Islet precursor cell (in vitro differentiated cells): Measurements from ENCODE around the gene C14orf93.
A peak's percentile ranks its signal among the peaks of the same experiment; 100 is the strongest.
"Not testable (repeated sequence)": the region's sequence is repeated elsewhere in the genome, so short reads cannot be mapped to it uniquely, and the experiment has no call there.

Source experiments
- DNase-seq: peaks from one replicate; pipeline ENCODE4 v3.0.0-alpha.2; 2018

The C14orf93 gene

GRCh38 chr14:23020143-23021128 lies 10.5 kb upstream of the C14orf93 start:
- DNase-seq = no peak

DNA sequence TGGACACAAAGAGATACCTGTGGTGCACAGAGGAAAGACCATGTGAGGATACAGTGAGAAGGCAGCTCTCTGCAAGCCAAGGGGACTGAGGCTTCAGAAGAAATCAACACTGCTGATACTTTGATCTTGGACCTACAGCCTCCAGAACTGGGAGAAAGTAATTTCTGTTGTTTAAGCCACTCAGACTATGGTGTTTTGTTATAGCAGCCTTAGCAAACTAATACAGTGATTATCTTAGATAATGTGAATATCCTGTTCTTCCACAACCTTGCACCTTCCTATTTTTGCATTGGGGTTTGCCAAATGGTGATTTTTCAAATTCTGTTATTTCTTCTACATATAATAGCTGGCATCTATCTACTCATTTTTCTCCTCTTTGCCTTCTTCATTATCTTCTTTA lies 8.2 kb upstream of the C14orf93 start:
- no peak for DNase-seq

DNA sequence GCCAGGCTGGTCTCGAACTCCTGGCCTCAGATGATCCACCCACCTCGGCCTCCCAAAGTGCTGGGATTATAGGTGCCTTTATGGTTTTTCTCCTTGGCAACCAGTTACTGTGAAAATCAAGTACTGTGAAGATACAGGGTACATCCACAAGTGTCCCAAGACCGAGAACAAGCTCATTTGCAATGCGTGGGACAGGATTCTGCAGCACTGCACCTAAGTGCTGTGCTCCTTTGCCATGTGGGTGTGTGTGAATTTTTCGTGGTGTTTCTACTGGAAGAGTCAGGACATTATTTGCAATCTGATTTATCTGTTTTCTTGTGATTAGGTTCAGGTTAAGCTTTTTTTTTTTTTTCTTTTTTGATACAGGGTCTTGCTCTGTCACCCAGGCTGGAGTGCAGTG lies 7.1 kb upstream of the C14orf93 start:
- DNase-seq = no peak

DNA sequence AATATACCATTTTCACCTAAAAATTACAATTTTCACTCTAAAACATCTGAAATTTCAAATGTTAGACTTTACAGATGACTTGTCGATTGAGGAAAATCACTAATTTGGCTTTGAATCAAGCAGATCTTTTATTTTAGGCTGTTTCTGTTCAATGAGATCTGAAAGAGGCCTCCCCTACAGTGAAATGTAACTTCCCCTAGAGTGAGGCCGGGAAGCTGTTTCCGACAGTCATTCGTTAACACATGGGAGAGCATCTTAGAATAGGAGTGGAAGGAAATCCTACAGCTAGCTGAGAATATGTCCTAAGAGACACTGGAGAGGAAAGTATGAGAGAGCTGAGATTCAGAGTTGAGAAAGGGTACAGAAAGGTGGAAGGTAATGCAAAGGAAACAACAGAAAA lies 5.7 kb upstream of the C14orf93 start:
- DNase-seq = no peak

DNA sequence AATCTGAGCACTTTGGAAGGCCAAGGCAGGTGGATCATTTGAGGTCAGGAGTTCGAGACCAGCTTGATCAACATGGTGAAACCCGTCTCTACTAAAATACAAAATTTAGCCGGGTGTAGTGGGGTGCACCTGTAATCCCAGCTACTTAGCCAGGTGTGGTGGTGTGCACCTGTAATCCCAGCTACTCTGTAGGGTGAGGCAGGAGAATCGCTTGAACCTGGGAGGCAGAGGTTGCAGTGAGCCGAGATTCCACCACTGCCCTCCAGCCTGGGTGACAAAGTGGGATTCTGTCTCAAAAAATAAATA lies 3.8 kb upstream of the C14orf93 start:
- DNase-seq = not testable (repeated sequence)

DNA sequence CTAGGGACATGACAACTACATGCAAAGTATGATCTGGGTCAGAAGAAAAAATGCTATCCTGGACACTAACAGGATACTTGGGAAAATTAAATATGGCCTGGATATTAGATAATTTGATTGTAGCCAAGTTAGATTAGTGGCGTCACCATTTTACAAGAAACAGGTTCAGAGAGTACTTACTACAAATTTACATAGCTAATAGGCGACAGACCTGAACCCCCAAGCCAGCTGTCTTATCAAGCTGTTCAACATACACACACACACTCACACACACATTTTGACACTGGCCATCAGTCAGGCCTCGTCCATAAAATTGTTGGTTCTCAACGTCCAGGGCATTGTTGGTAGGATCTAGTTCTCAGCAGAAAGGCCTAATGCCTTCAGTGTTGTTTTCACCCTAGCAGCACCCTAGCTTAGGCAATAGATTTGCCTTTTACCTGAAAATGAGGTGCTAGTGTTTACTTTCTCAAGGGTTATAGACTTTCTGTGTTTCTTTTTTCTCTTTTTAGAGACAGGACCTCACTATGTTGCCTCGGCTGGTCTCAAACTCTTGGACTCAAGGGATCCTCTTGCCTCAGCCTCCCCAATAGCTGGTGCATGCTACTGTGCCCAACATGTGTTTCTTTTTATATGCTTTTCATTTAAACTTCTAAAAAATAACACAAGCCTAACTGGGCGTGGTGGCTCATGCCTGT lies 3.3 kb upstream of the C14orf93 start:
- no peak for DNase-seq

GRCh38 chr14:23009483-23009938 lies 432 bp downstream of the C14orf93 start:
- DNase-seq = no peak

GRCh38 chr14:23008831-23009230 lies 1.1 kb downstream of the C14orf93 start:
- no peak for DNase-seq

DNA sequence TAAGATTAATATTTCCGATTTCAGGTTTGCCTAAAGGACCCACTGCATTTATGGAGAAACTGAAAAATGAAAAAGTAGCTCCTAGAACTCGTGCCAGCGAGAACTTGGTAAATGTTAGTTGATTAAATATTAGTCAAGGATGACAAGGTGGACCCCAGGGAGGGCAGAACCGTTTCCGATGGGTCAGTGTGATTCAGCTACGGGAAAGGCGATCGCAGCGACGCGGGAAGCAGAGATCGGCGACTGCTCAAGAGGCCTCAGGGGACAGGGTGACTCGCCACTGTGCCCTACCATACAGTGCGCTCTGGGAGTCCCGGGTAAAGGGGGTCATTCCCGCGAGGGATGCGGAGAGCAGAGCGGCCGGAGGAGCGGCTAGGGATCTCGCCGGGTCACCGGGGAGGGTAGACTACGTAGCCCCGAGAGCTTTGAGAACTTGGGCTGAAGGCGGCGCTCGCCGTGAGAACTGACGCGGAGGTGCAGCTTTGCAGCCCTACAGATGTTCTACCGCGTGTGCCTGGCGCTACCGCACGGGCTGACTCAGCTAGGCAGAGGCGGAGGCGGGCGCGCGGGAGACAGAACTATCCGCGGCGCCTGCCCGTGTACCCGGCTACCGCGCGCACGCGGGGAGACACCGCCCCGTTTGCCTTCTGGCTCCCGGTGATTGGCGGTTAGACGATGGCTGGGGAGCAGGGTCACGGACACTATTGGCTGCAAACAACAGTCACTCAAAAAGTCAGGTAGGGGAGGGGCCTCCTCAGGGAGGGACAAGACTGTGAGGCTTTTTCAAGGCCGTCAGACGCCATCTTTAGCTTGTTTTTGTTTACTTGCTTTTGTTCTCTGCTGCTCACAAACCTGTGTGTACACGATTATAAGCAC lies 3.2 kb downstream of the C14orf93 start:
- peak; percentile 99 for DNase-seq

GRCh38 chr14:23006188-23006534 lies 3.8 kb downstream of the C14orf93 start:
- DNase-seq = no peak

GRCh38 chr14:23005451-23006187 lies 4.3 kb downstream of the C14orf93 start:
- DNase-seq = no peak

DNA sequence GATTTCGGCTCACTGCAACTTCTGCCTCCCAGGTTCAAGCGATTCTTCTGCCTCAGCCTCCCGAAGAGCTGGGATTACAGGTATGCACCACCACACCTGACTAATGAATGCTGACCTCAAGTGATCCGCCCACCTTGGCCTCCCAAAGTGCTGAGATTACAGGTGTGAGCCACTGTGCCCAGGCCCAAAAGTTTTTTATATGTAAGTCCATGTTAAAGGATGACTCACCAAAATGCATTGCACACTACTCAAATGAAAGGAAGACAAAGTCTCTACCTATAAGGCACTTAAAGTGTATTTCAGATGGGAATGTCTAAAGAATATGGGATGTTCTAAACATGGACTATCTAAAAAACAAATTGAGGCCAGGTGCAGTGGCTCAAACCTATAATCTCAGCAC lies 5.7 kb downstream of the C14orf93 start:
- not testable (repeated sequence) for DNase-seq

DNA sequence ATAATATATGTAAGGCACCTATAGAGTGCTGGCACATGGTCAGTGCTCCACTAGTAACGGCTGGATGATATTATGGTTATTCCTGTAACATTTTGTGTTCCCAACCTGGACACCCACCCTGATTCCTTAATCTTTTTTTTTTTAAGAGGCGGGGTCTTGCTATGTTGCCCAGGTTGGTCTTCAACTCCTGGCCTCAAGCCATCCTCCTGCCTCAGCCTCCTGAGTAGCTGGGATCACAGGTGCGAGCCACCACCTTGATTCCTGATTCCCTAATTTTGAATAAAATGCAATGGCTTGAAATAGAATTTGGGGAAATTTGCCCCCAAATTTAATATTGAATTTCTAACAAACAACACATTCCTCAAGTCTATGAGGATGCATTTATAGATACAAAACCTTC lies 7.4 kb downstream of the C14orf93 start:
- DNase-seq = no peak

DNA sequence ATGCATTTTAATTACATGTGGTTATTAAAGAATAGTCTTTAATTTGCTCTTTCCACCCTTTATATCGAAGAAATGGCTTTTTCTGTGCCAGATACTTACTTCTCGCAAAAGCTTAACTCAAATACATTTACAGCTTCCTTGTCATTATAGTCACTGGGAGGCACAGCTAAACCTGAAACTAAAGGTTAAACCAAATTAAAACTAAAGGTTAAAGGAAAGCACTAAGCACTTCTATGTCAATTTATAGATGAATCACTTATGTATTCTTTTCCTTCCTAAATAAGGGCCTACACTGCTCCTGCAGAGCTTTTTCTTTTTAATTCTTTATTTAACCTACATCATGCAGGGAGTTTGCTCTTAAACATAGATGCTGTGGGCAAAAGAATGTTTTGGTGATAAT lies 9.1 kb downstream of the C14orf93 start:
- no peak for DNase-seq

DNA sequence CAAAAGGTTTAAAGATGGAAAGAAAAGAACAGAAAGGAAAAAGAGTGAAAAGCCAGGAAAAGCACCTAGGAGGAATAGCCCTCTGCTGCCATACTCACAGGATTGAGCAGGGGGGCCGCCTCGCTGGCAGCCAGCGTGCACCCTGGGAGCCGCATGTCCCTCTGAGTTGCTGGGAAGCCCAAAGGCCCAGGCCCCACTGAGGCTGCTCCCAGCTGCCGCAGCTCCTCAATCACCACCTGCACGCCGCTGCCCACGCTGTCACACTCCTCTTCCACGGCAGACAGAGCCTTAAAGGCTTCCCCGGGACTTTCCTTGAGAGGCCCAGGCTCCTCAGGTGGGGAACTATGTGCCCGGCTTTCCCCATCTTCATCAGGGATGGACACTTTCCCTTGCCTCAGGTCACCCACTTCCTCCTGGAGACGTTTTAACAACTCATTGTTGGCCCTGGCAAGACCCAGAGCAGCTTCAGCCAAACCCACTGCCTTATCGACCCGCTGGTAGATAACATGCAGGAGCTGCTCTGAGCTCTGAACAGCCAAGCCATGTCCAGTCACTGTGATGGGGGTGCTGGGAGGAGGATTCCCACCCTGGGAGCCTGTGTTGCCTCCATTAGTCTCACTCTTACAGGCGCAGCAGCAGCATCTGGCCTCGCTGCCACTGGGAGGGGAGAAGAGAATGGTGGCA lies 11.5 kb downstream of the C14orf93 start:
- no peak for DNase-seq

- no peak for DNase-seq
Observed at GRCh38 chr14:22997676-22998323, 12.1 kb downstream of the C14orf93 start.

GRCh38 chr14:22996768-22997654 lies 12.9 kb downstream of the C14orf93 start:
- DNase-seq = peak; percentile 33

DNA sequence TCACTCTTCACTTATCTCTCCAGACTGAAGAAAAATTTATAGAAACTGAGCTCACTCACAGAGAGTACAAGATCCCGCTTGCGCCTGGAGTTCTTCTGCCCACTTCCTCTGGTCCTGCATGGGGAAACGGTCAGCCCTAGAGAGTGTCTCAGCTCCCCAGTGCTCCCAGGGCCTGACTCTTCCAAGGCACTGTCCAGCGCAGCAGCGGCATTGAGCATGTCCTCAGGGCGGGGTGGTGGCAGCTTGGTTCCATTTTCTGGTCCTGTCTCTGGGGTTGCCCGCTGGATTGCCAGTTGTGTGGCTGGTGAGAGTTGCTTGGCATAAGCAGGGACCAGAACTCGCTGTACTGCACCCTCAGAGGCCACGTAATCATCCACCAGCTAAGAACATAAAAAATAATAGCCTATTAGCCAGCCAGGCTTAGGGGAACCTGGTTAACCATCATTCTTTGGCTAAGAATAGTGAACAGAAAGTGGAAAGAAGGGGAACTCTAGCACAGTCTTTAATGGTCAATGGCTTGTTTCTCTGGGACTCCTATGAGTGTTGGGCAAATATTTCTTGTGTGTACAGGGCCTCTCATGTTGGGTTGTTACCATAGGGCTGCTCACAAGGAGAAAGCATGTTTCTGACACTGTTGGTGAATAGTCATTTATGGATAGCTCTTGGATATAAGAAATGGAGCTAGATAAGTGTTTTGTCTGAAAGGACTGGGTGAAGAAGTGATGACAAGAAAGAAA lies 13.9 kb downstream of the C14orf93 start:
- DNase-seq = peak; percentile 34

DNA sequence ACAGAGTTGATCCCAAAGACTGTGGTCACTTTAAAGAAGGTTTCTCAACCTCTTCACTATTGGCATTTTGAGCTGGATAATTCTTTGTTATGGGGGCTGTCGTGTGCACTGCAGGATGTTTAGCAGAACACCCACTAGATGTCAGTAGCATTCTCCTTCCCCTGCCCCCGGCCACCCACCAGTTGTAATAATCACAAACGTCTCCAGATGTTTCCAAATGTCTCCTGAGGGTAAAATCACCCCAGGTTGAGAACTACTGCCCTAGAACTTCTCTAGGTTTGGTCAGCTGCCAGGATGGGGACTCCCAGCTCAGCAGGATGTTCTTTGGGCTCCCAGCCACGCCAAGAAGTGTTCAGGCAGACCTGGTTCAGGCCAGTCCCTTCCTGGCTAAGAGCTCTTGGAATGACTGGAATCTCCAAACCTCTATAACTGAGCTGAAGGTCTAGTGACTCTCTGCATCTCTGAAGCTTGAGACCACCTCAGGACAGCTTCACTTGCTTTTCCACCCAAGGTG lies 15.1 kb downstream of the C14orf93 start:
- DNase-seq = peak; percentile 75
